ENCODE measurements around the gene GSTCD. TPM values are rescaled to one million over a fixed set of nuclear protein-coding genes. Genes with fewer than 3 reads are reported as not detected.

GSTCD gene
- total and polyA plus RNA-seq, 9 of the 15 experiments (the other 6 are each of a cell fraction or from before 2014, with no cell fraction given): 4.5 to 36.3 (median 16.0) TPM

DNA sequence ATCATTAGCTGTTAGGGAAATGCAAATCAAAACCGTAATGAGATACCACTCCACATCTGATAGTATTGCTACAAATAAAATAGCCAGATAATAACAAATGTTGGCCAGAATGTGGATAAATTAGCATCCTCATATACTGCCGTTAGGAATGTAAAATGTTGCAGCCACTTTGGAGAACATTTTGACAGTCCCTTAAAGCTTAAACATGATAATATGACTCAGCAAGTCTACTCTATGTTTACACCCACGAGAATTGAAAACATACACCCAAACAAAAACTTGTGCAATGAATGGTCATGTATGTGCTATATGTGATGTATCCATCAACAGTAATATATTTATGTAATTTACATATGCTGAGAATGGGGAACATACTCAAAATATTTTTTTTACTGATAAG is 78.2 kb downstream of the GSTCD start (continued):
- TF ChIP-seq, protein P1, sequence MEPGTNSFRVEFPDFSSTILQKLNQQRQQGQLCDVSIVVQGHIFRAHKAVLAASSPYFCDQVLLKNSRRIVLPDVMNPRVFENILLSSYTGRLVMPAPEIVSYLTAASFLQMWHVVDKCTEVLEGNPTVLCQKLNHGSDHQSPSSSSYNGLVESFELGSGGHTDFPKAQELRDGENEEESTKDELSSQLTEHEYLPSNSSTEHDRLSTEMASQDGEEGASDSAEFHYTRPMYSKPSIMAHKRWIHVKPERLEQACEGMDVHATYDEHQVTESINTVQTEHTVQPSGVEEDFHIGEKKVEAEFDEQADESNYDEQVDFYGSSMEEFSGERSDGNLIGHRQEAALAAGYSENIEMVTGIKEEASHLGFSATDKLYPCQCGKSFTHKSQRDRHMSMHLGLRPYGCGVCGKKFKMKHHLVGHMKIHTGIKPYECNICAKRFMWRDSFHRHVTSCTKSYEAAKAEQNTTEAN (CRISPR knock-in tag; IDR thresholded peaks at IDR 0.05): no peak
- TF ChIP-seq SMARCC2 (IDR thresholded peaks at IDR 0.05; ENCODE audit: low read depth) (no peak), HDAC1 (IDR thresholded peaks at IDR 0.05) (no peak), C11orf30 (IDR thresholded peaks at IDR 0.05; ENCODE audit: low read depth) (peak; percentile 58; the same call in 1 of the 2 replicates), PTTG1 (tag; IDR thresholded peaks at IDR 0.05; ENCODE audit: low read depth) (no peak), SIN3A (IDR thresholded peaks at IDR 0.05; ENCODE audit: borderline replicate concordance in 2 of 2, control insufficient read depth in 1 of 2, low read depth in 2 of 2, low read length in 2 of 2) (no peak), GABPB1 (CRISPR knock-in tag; IDR thresholded peaks at IDR 0.05) (no peak), RBFOX2 (IDR thresholded peaks at IDR 0.05; ENCODE audit: low read depth, low read length) (no peak), HMG20A (CRISPR knock-in tag; conservative IDR thresholded peaks at IDR 0.05) (no peak), TCF3 (CRISPR knock-in tag; IDR thresholded peaks at IDR 0.05) (no peak), RBM14 (IDR thresholded peaks at IDR 0.05; ENCODE audit: borderline replicate concordance, insufficient read depth, low read depth, low read length) (no peak), MAFF (IDR thresholded peaks at IDR 0.05; ENCODE audit: low read length) (peak; percentile 46; the same call in 1 of the 2 replicates), HSF4 (CRISPR knock-in tag; IDR thresholded peaks at IDR 0.05; ENCODE audit: borderline replicate concordance) (no peak), ZNF780A (CRISPR knock-in tag; IDR thresholded peaks at IDR 0.05) (no peak), MCM2 (IDR thresholded peaks at IDR 0.05; ENCODE audit: low read depth) (no peak), SLC30A9 (CRISPR knock-in tag; IDR thresholded peaks at IDR 0.05) (no peak), DACH1 (IDR thresholded peaks at IDR 0.05; ENCODE audit: partially characterized antibody) (no peak), ZNF668 (CRISPR knock-in tag; IDR thresholded peaks at IDR 0.05) (no peak)
- TF ChIP-seq, protein P2, sequence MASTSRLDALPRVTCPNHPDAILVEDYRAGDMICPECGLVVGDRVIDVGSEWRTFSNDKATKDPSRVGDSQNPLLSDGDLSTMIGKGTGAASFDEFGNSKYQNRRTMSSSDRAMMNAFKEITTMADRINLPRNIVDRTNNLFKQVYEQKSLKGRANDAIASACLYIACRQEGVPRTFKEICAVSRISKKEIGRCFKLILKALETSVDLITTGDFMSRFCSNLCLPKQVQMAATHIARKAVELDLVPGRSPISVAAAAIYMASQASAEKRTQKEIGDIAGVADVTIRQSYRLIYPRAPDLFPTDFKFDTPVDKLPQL (IDR thresholded peaks at IDR 0.05; ENCODE audit: extremely low read depth, insufficient read length): no peak
- TF ChIP-seq, protein P3, sequence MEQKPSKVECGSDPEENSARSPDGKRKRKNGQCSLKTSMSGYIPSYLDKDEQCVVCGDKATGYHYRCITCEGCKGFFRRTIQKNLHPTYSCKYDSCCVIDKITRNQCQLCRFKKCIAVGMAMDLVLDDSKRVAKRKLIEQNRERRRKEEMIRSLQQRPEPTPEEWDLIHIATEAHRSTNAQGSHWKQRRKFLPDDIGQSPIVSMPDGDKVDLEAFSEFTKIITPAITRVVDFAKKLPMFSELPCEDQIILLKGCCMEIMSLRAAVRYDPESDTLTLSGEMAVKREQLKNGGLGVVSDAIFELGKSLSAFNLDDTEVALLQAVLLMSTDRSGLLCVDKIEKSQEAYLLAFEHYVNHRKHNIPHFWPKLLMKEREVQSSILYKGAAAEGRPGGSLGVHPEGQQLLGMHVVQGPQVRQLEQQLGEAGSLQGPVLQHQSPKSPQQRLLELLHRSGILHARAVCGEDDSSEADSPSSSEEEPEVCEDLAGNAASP (IDR thresholded peaks at IDR 0.05): no peak
- TF ChIP-seq, protein P4, sequence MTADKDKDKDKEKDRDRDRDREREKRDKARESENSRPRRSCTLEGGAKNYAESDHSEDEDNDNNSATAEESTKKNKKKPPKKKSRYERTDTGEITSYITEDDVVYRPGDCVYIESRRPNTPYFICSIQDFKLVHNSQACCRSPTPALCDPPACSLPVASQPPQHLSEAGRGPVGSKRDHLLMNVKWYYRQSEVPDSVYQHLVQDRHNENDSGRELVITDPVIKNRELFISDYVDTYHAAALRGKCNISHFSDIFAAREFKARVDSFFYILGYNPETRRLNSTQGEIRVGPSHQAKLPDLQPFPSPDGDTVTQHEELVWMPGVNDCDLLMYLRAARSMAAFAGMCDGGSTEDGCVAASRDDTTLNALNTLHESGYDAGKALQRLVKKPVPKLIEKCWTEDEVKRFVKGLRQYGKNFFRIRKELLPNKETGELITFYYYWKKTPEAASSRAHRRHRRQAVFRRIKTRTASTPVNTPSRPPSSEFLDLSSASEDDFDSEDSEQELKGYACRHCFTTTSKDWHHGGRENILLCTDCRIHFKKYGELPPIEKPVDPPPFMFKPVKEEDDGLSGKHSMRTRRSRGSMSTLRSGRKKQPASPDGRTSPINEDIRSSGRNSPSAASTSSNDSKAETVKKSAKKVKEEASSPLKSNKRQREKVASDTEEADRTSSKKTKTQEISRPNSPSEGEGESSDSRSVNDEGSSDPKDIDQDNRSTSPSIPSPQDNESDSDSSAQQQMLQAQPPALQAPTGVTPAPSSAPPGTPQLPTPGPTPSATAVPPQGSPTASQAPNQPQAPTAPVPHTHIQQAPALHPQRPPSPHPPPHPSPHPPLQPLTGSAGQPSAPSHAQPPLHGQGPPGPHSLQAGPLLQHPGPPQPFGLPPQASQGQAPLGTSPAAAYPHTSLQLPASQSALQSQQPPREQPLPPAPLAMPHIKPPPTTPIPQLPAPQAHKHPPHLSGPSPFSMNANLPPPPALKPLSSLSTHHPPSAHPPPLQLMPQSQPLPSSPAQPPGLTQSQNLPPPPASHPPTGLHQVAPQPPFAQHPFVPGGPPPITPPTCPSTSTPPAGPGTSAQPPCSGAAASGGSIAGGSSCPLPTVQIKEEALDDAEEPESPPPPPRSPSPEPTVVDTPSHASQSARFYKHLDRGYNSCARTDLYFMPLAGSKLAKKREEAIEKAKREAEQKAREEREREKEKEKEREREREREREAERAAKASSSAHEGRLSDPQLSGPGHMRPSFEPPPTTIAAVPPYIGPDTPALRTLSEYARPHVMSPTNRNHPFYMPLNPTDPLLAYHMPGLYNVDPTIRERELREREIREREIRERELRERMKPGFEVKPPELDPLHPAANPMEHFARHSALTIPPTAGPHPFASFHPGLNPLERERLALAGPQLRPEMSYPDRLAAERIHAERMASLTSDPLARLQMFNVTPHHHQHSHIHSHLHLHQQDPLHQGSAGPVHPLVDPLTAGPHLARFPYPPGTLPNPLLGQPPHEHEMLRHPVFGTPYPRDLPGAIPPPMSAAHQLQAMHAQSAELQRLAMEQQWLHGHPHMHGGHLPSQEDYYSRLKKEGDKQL (CRISPR knock-in tag; IDR thresholded peaks at IDR 0.05; ENCODE audit: borderline replicate concordance): no peak
